Chondrocyte (in vitro differentiated cells): ENCODE data around the gene IRX5. TPM values are rescaled to one million over a fixed set of nuclear protein-coding genes. Genes with fewer than 3 reads are reported as not detected.

Experiments
- DNase-seq: peaks from one replicate; pipeline ENCODE4 v3.0.0; 2021; ENCODE audit warnings: mixed read lengths, low spot score
- H3K27ac Mint-ChIP-seq: one replicate; pipeline ENCODE4 v1.8.0; 2021; ENCODE audit warnings: mild to moderate bottlenecking, moderate library complexity, mixed read lengths; ENCODE audit not compliant: unreplicated experiment
- H3K27me3 Mint-ChIP-seq: 2 replicates; pipeline ENCODE4 v1.8.0; 2021; ENCODE audit warnings: low read depth, mixed read lengths
- H3K36me3 Mint-ChIP-seq: 2 replicates; pipeline ENCODE4 v1.8.0; 2021; ENCODE audit warnings: low read depth, mixed read lengths
- H3K4me1 Mint-ChIP-seq: 2 replicates; pipeline ENCODE4 v1.8.0; 2021; ENCODE audit warnings: low read depth, mild to moderate bottlenecking, mixed read lengths
- H3K4me3 Mint-ChIP-seq: one replicate; pipeline ENCODE4 v1.8.0; 2021; ENCODE audit warnings: mild to moderate bottlenecking, moderate library complexity, mixed read lengths; ENCODE audit not compliant: unreplicated experiment
- H3K9me3 Mint-ChIP-seq: 2 replicates; pipeline ENCODE4 v1.8.0; 2021; ENCODE audit warnings: low read depth, mixed read lengths
- CTCF ChIP-seq: fragments of 200-600 bp; sonication (generic); IDR thresholded peaks from 2 replicates; pipeline ENCODE4 v1.5.0; 2021; ENCODE audit warnings: antibody characterized with exemption, mild to moderate bottlenecking, moderate library complexity
- total RNA-seq: library from RNA; stranded (reverse); gene quantifications from 3 replicates; pipeline ENCODE4 v1.2.1, GENCODE V29; 2021

The IRX5 gene
- total RNA-seq, 1 donor from 2014 or later = 1.0 TPM

- Mint-ChIP-seq H3K4me3 (peak overlapping the region; percentile 21), H3K27ac (peak overlapping the region; percentile 62), H3K36me3 (peaks cover 3% of the 10 kb centered on the region), H3K27me3 (no peaks in the 10 kb centered on the region), H3K4me1 (peaks cover 34% of the 10 kb centered on the region), H3K9me3 (no peaks in the 10 kb centered on the region)
- no peak for DNase-seq
- no peak for TF ChIP-seq CTCF
Measured at GRCh38 chr16:54926166-54926838, 4.4 kb upstream of the IRX5 start.

GRCh38 chr16:54927125-54928015 lies 3.3 kb upstream of the IRX5 start:
- Mint-ChIP-seq H3K36me3 (peaks cover under 1% of the 10 kb centered on the region), H3K4me3 (peak overlapping the region; percentile 89), H3K27me3 (peaks cover 7% of the 10 kb centered on the region), H3K27ac (peak overlapping the region; percentile 98), H3K9me3 (no peaks in the 10 kb centered on the region), H3K4me1 (peaks cover 40% of the 10 kb centered on the region)
- no peak for TF ChIP-seq CTCF
- no peak for DNase-seq

GRCh38 chr16:54928016-54928356 lies 2.7 kb upstream of the IRX5 start:
- H3K4me3 Mint-ChIP-seq = peak overlapping the region; percentile 89
- no peak for TF ChIP-seq CTCF
- H3K27ac Mint-ChIP-seq = peak overlapping the region; percentile 98
- peaks cover 11% of the 10 kb centered on the region for H3K27me3 Mint-ChIP-seq
- H3K4me1 Mint-ChIP-seq = peaks cover 43% of the 10 kb centered on the region
- H3K9me3 Mint-ChIP-seq = no peaks in the 10 kb centered on the region
- no peak for DNase-seq
- H3K36me3 Mint-ChIP-seq = peaks cover 2% of the 10 kb centered on the region

- Mint-ChIP-seq H3K4me1 (peaks cover 43% of the 10 kb centered on the region), H3K36me3 (peaks cover 2% of the 10 kb centered on the region), H3K9me3 (no peaks in the 10 kb centered on the region), H3K27me3 (peaks cover 12% of the 10 kb centered on the region), H3K27ac (peak overlapping the region; percentile 98), H3K4me3 (peak overlapping the region; percentile 89)
- no peak for DNase-seq
- peak; percentile 17 for TF ChIP-seq CTCF
Measured at GRCh38 chr16:54928411-54929089, 2.1 kb upstream of the IRX5 start.
